SK-N-SH treated with all-trans-retinoic acid at 6 μM for 48 hours (cell line): ENCODE results near the gene GRIP1.

Source experiments
- ATAC-seq: fragments of 200-7000 bp; cut with Tn5 transposase; 3 replicates; pipeline ENCODE4 v1.9.1; 2020; ENCODE audit warnings: mild to moderate bottlenecking, moderate library complexity
- ARNTL ChIP-seq: fragments of 450-650 bp; formaldehyde crosslinking; IDR thresholded peaks from 2 replicates; pipeline ENCODE4 v1.5.0; 2020; ENCODE audit warnings: low read depth, mild to moderate bottlenecking, moderate library complexity, borderline replicate concordance
- BACH2 ChIP-seq: fragments of 250-450 bp; sonication (Bioruptor Pico); IDR thresholded peaks from 2 replicates; pipeline ENCODE4 v1.9.0; 2021; ENCODE audit warnings: mild to moderate bottlenecking, borderline replicate concordance
- CSDC2 ChIP-seq: fragments of 250-450 bp; sonication (Bioruptor Pico); IDR thresholded peaks from 2 replicates; pipeline ENCODE4 v1.5.0; 2020; ENCODE audit warnings: mild to moderate bottlenecking, moderate library complexity
- ESRRG ChIP-seq: fragments of 250-450 bp; sonication (Bioruptor Pico); IDR thresholded peaks from 2 replicates; pipeline ENCODE4 v1.6.1; 2021; ENCODE audit warnings: mild to moderate bottlenecking
- GLIS3 ChIP-seq: fragments of 250-450 bp; sonication (Bioruptor Pico); IDR thresholded peaks from 2 replicates; pipeline ENCODE4 v1.5.0; 2020; ENCODE audit warnings: mild to moderate bottlenecking, moderate library complexity
- ISL1 ChIP-seq: fragments of 250-450 bp; sonication (Bioruptor Pico); IDR thresholded peaks from 2 replicates; pipeline ENCODE4 v2.1.2; 2022; ENCODE audit warnings: mild to moderate bottlenecking, moderate library complexity
- OSR1 ChIP-seq: fragments of 250-450 bp; sonication (Bioruptor Pico); IDR thresholded peaks from 2 replicates; pipeline ENCODE4 v1.8.0; 2022; ENCODE audit warnings: moderate library complexity, mild to moderate bottlenecking, inconsistent platforms
- PPARA ChIP-seq: fragments of 250-450 bp; sonication (Bioruptor Pico); IDR thresholded peaks from 2 replicates; pipeline ENCODE4 v1.5.0; 2020; ENCODE audit warnings: mild to moderate bottlenecking, borderline replicate concordance
- RARB ChIP-seq: fragments of 250-450 bp; sonication (Bioruptor Pico); IDR thresholded peaks from 2 replicates; pipeline ENCODE4 v1.8.0; 2021; ENCODE audit warnings: mild to moderate bottlenecking, moderate library complexity
- SNAI2 ChIP-seq: fragments of 250-450 bp; sonication (Bioruptor Pico); IDR thresholded peaks from 2 replicates; pipeline ENCODE4 v1.5.0; 2020; ENCODE audit warnings: mild to moderate bottlenecking, moderate library complexity
- TCF4 ChIP-seq: fragments of 250-450 bp; sonication (Bioruptor Pico); IDR thresholded peaks from 2 replicates; pipeline ENCODE4 v1.8.0; 2021; ENCODE audit warnings: mild to moderate bottlenecking, moderate library complexity, borderline replicate concordance
- TOX ChIP-seq: fragments of 250-450 bp; sonication (Bioruptor Pico); IDR thresholded peaks from 2 replicates; pipeline ENCODE4 v1.8.0; 2021; ENCODE audit warnings: mild to moderate bottlenecking, moderate library complexity, borderline replicate concordance
- ZC3H10 ChIP-seq: fragments of 250-450 bp; sonication (Bioruptor Pico); IDR thresholded peaks from 2 replicates; pipeline ENCODE4 v1.5.1; 2021; ENCODE audit warnings: mild to moderate bottlenecking, moderate library complexity
- ZFP3 ChIP-seq: fragments of 250-450 bp; sonication (Bioruptor Pico); IDR thresholded peaks from 2 replicates; pipeline ENCODE4 v1.5.0; 2020; ENCODE audit warnings: mild to moderate bottlenecking, moderate library complexity
- ZFP30 ChIP-seq: fragments of 450-650 bp; formaldehyde crosslinking; IDR thresholded peaks from 2 replicates; pipeline ENCODE4 v1.5.0; 2022; ENCODE audit warnings: mild to moderate bottlenecking, moderate library complexity
- ZNF565 ChIP-seq: fragments of 450-650 bp; formaldehyde crosslinking; conservative IDR thresholded peaks from 2 replicates; pipeline ENCODE4 v1.5.0; 2020; ENCODE audit warnings: low read depth, mild to moderate bottlenecking, moderate library complexity
- ZNF70 ChIP-seq: fragments of 450-650 bp; formaldehyde crosslinking; IDR thresholded peaks from 2 replicates; pipeline ENCODE4 v1.5.0; 2020; ENCODE audit warnings: mild to moderate bottlenecking, moderate library complexity
- ZNF8 ChIP-seq: fragments of 450-650 bp; formaldehyde crosslinking; IDR thresholded peaks from 2 replicates; pipeline ENCODE4 v1.5.0; 2020; ENCODE audit warnings: mild to moderate bottlenecking, moderate library complexity
- TF ChIP-seq, protein P1 (sequence below): fragments of 250-450 bp; sonication (Bioruptor Pico); IDR thresholded peaks from 2 replicates; pipeline ENCODE4 v1.8.0; 2020; ENCODE audit warnings: mild to moderate bottlenecking, moderate library complexity, borderline replicate concordance
- TF ChIP-seq, protein P2 (sequence below): fragments of 250-450 bp; sonication (Bioruptor Pico); IDR thresholded peaks from 2 replicates; pipeline ENCODE4 v1.8.0; 2021; ENCODE audit warnings: low read depth, mild to moderate bottlenecking, moderate library complexity, borderline replicate concordance
- TF ChIP-seq, protein P3 (sequence below): fragments of 250-450 bp; sonication (Bioruptor Pico); IDR thresholded peaks from 2 replicates; pipeline ENCODE4 v1.5.0; 2020; ENCODE audit warnings: mild to moderate bottlenecking, moderate library complexity
- TF ChIP-seq, protein P4 (sequence below): fragments of 250-450 bp; sonication (Bioruptor Pico); IDR thresholded peaks from 2 replicates; pipeline ENCODE4 v1.5.1; 2020; ENCODE audit warnings: low read depth, mild to moderate bottlenecking, moderate library complexity

Gene GRIP1

DNA sequence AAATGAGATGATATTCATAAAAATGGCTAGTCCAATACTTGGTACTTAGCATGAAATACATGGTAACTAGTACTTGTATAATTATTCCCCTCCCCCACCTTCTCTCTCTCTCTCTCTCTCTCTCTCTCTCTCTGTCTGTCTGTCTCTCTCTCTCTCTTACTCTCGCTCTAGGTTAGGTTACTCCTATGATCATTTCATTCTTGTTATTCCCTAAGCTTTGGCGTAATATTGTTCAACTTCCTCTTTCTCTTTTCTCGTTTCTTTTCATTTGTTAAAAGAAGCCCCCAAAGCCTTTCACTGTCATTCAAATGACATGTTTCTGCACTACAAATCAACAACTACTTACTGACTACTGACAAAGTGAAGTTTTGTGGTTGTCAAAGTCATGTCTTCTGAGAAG, 89.8 kb downstream of the GRIP1 start:
- TF ChIP-seq ZNF70, result no peak
- no peak for TF ChIP-seq ESRRG (CRISPR knock-in tag)
- TF ChIP-seq ISL1 (CRISPR knock-in tag), result no peak
- TF ChIP-seq OSR1 (CRISPR knock-in tag), result no peak
- TF ChIP-seq ZFP30 (CRISPR knock-in tag), result no peak
- TF ChIP-seq BACH2 (CRISPR knock-in tag), result no peak
- no peak for TF ChIP-seq ZNF565
- TF ChIP-seq TCF4 (CRISPR knock-in tag), result no peak
- TF ChIP-seq, protein P1, sequence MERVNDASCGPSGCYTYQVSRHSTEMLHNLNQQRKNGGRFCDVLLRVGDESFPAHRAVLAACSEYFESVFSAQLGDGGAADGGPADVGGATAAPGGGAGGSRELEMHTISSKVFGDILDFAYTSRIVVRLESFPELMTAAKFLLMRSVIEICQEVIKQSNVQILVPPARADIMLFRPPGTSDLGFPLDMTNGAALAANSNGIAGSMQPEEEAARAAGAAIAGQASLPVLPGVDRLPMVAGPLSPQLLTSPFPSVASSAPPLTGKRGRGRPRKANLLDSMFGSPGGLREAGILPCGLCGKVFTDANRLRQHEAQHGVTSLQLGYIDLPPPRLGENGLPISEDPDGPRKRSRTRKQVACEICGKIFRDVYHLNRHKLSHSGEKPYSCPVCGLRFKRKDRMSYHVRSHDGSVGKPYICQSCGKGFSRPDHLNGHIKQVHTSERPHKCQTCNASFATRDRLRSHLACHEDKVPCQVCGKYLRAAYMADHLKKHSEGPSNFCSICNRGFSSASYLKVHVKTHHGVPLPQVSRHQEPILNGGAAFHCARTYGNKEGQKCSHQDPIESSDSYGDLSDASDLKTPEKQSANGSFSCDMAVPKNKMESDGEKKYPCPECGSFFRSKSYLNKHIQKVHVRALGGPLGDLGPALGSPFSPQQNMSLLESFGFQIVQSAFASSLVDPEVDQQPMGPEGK (CRISPR knock-in tag), result no peak
- TF ChIP-seq CSDC2 (CRISPR knock-in tag), result no peak
- no peak for ATAC-seq

DNA sequence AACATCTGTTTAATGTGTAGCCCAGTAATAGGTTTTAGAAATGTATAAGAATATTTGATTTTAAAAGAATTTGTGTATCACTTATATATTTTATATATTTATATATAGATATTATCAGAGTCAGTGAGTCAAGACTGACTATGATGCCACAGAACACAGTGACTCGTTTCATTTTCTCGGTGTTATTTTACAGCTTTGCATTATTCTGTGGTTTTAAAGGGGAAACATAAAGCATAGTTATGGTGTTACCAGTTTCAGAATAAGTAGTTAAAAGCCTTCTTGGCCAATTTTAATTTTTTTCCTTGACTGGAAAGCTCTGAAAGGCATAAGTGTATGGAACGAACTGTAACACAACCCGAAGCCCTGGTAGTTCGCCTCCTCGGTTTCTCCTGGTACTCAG, 91.0 kb downstream of the GRIP1 start:
- no peak for TF ChIP-seq GLIS3 (CRISPR knock-in tag)
- no peak for TF ChIP-seq ISL1 (CRISPR knock-in tag)
- TF ChIP-seq CSDC2 (CRISPR knock-in tag), result no peak
- no peak for TF ChIP-seq BACH2 (CRISPR knock-in tag)
- TF ChIP-seq ZNF70, result no peak
- no peak for TF ChIP-seq PPARA (CRISPR knock-in tag)
- TF ChIP-seq ZFP30 (CRISPR knock-in tag), result no peak
- no peak for TF ChIP-seq TOX (CRISPR knock-in tag)
- no peak for TF ChIP-seq ZFP3
- TF ChIP-seq OSR1 (CRISPR knock-in tag), result no peak
- TF ChIP-seq, protein P2, sequence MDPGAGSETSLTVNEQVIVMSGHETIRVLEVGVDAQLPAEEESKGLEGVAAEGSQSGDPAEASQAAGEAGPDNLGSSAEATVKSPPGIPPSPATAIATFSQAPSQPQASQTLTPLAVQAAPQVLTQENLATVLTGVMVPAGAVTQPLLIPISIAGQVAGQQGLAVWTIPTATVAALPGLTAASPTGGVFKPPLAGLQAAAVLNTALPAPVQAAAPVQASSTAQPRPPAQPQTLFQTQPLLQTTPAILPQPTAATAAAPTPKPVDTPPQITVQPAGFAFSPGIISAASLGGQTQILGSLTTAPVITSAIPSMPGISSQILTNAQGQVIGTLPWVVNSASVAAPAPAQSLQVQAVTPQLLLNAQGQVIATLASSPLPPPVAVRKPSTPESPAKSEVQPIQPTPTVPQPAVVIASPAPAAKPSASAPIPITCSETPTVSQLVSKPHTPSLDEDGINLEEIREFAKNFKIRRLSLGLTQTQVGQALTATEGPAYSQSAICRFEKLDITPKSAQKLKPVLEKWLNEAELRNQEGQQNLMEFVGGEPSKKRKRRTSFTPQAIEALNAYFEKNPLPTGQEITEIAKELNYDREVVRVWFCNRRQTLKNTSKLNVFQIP (CRISPR knock-in tag), result no peak
- no peak for TF ChIP-seq ZC3H10
- TF ChIP-seq SNAI2 (CRISPR knock-in tag), result no peak
- TF ChIP-seq, protein P3, sequence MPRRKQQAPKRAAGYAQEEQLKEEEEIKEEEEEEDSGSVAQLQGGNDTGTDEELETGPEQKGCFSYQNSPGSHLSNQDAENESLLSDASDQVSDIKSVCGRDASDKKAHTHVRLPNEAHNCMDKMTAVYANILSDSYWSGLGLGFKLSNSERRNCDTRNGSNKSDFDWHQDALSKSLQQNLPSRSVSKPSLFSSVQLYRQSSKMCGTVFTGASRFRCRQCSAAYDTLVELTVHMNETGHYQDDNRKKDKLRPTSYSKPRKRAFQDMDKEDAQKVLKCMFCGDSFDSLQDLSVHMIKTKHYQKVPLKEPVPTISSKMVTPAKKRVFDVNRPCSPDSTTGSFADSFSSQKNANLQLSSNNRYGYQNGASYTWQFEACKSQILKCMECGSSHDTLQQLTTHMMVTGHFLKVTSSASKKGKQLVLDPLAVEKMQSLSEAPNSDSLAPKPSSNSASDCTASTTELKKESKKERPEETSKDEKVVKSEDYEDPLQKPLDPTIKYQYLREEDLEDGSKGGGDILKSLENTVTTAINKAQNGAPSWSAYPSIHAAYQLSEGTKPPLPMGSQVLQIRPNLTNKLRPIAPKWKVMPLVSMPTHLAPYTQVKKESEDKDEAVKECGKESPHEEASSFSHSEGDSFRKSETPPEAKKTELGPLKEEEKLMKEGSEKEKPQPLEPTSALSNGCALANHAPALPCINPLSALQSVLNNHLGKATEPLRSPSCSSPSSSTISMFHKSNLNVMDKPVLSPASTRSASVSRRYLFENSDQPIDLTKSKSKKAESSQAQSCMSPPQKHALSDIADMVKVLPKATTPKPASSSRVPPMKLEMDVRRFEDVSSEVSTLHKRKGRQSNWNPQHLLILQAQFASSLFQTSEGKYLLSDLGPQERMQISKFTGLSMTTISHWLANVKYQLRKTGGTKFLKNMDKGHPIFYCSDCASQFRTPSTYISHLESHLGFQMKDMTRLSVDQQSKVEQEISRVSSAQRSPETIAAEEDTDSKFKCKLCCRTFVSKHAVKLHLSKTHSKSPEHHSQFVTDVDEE, result no peak
- TF ChIP-seq RARB (CRISPR knock-in tag), result no peak
- TF ChIP-seq ARNTL (CRISPR knock-in tag), result no peak
- TF ChIP-seq, protein P4, sequence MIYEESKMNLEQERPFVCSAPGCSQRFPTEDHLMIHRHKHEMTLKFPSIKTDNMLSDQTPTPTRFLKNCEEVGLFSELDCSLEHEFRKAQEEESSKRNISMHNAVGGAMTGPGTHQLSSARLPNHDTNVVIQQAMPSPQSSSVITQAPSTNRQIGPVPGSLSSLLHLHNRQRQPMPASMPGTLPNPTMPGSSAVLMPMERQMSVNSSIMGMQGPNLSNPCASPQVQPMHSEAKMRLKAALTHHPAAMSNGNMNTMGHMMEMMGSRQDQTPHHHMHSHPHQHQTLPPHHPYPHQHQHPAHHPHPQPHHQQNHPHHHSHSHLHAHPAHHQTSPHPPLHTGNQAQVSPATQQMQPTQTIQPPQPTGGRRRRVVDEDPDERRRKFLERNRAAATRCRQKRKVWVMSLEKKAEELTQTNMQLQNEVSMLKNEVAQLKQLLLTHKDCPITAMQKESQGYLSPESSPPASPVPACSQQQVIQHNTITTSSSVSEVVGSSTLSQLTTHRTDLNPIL (CRISPR knock-in tag), result no peak
- TF ChIP-seq TCF4 (CRISPR knock-in tag), result no peak
- ATAC-seq, result no peak

DNA sequence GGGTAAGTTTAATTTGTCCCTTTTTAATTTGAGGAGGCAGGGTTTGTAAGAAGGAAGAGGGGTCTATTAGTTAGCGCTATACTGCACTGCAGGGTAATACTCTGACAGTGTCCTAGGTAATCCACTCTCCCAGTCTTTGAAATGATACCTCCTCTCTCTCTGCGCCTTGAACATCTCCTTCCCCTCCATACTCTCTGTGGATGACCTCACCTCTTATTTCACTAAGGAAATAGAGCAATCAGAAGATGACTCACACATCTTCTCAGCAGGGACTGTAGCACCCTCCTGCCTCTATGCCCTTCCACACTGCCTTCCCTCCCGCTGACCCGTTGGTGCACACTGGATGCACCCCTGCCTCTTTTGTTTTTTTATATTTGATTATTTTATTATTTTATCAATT, 94.2 kb downstream of the GRIP1 start:
- TF ChIP-seq ARNTL (CRISPR knock-in tag) (no peak), TCF4 (CRISPR knock-in tag) (no peak), ESRRG (CRISPR knock-in tag) (no peak), ZNF8 (CRISPR knock-in tag) (no peak), TOX (CRISPR knock-in tag) (no peak), PPARA (CRISPR knock-in tag) (no peak)
- ATAC-seq, result no peak

DNA sequence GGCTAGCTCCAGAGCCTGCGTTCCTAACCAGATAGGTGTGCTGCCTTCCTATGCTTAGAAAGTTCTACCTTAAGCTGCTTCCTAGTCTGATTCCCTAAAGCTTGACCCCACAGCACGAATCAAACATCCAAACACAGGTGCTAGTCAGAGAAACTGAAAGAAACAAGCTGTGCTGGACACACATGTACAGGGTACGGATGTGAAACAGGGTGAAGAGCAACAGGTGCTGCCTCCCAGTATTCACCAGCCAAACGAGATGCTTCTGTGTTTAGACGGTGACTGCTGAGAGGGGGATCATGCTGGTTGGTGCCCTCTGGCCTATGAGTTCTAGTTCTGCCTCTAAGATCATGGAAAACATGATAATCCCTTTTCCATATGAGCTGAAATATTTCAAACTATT, 105.3 kb downstream of the GRIP1 start:
- TF ChIP-seq TCF4 (CRISPR knock-in tag) (no peak), ZFP3 (no peak), ZC3H10 (no peak), ESRRG (CRISPR knock-in tag) (no peak), SNAI2 (CRISPR knock-in tag) (no peak), ZNF70 (no peak), CSDC2 (CRISPR knock-in tag) (no peak)
- TF ChIP-seq, protein P2 (CRISPR knock-in tag), result no peak
- TF ChIP-seq, protein P4 (CRISPR knock-in tag), result no peak
- TF ChIP-seq, protein P3, result no peak
- ATAC-seq, result no peak
